MM.1S (cell line): ENCODE measurements around the gene CDAN1.
A peak's percentile ranks its signal among the peaks of the same experiment; 100 is the strongest.

Source experiments
- DNase-seq: peaks from one replicate; pipeline ENCODE4 v3.0.0-alpha.2; 2015
- H2AFZ ChIP-seq: fragments of 300-600 bp; sonication (generic); 2 replicates; pipeline ENCODE4 v1.6.0; 2016; ENCODE audit warnings: antibody characterized with exemption, low read length
- H3F3A ChIP-seq: fragments of 300-600 bp; sonication (generic); 2 replicates; pipeline ENCODE4 v1.6.1; 2016; ENCODE audit warnings: mild to moderate bottlenecking, antibody characterized with exemption, low read length, moderate library complexity, mixed read lengths; ENCODE audit not compliant: insufficient read depth
- H3K27ac ChIP-seq: fragments of 300-600 bp; sonication (generic); 2 replicates; pipeline ENCODE4 v1.5.1; 2016; ENCODE audit warnings: mild to moderate bottlenecking, low read length
- H3K27me3 ChIP-seq: fragments of 300-600 bp; sonication (generic); replicated peaks from 2 replicates; pipeline ENCODE4 v1.6.0; 2016; ENCODE audit warnings: low read length; ENCODE audit not compliant: insufficient read depth
- H3K36me3 ChIP-seq: fragments of 300-600 bp; sonication (generic); replicated peaks from 2 replicates; pipeline ENCODE4 v1.6.1; 2016; ENCODE audit warnings: mild to moderate bottlenecking, low read length, mixed read lengths; ENCODE audit not compliant: insufficient read depth
- H3K4me1 ChIP-seq: fragments of 300-600 bp; sonication (generic); 2 replicates; pipeline ENCODE4 v1.6.1; 2016; ENCODE audit warnings: low read length, mixed read lengths
- H3K4me2 ChIP-seq: fragments of 300-600 bp; sonication (generic); 2 replicates; pipeline ENCODE4 v1.6.0; 2016; ENCODE audit warnings: low read depth, low read length
- H3K4me3 ChIP-seq: fragments of 300-600 bp; sonication (generic); 2 replicates; pipeline ENCODE4 v1.5.1; 2016; ENCODE audit warnings: low read length, mixed read lengths
- H3K79me2 ChIP-seq: fragments of 300-600 bp; sonication (generic); 2 replicates; pipeline ENCODE4 v1.6.1; 2016; ENCODE audit warnings: mixed run types, low read length, mixed read lengths
- H3K9ac ChIP-seq: fragments of 300-600 bp; sonication (generic); 2 replicates; pipeline ENCODE4 v1.6.1; 2016; ENCODE audit warnings: low read length, mixed read lengths
- H3K9me2 ChIP-seq: fragments of 300-600 bp; sonication (generic); replicated peaks from 2 replicates; pipeline ENCODE4 v1.6.1; 2016; ENCODE audit warnings: mild to moderate bottlenecking, low read length, mixed read lengths; ENCODE audit not compliant: insufficient read depth
- H3K9me3 ChIP-seq: fragments of 300-600 bp; sonication (generic); replicated peaks from 2 replicates; pipeline ENCODE4 v1.6.1; 2016; ENCODE audit warnings: mild to moderate bottlenecking, low read length, mixed read lengths; ENCODE audit not compliant: insufficient read depth
- H4K20me1 ChIP-seq: fragments of 300-600 bp; sonication (generic); 2 replicates; pipeline ENCODE4 v1.6.1; 2016; ENCODE audit warnings: mild to moderate bottlenecking, low read length, moderate library complexity, mixed read lengths; ENCODE audit not compliant: insufficient read depth
- EZH2 ChIP-seq: fragments of 300-600 bp; sonication (generic); optimal IDR thresholded peaks from 2 replicates; pipeline ENCODE3; 2017; ENCODE audit warnings: low read depth, mild to moderate bottlenecking, antibody characterized with exemption, low read length, mixed read lengths
- EZH2phosphoT487 ChIP-seq: fragments of 300-600 bp; sonication (generic); IDR thresholded peaks from 2 replicates; pipeline ENCODE4 v1.6.1; 2018; ENCODE audit warnings: antibody characterized with exemption, low read length
- TF ChIP-seq, protein P1 (sequence below): fragments of 300-600 bp; sonication (generic); IDR thresholded peaks from 2 replicates; pipeline ENCODE4 v1.5.1; 2016; ENCODE audit warnings: antibody characterized with exemption, low read length, mixed read lengths

The CDAN1 gene

DNA sequence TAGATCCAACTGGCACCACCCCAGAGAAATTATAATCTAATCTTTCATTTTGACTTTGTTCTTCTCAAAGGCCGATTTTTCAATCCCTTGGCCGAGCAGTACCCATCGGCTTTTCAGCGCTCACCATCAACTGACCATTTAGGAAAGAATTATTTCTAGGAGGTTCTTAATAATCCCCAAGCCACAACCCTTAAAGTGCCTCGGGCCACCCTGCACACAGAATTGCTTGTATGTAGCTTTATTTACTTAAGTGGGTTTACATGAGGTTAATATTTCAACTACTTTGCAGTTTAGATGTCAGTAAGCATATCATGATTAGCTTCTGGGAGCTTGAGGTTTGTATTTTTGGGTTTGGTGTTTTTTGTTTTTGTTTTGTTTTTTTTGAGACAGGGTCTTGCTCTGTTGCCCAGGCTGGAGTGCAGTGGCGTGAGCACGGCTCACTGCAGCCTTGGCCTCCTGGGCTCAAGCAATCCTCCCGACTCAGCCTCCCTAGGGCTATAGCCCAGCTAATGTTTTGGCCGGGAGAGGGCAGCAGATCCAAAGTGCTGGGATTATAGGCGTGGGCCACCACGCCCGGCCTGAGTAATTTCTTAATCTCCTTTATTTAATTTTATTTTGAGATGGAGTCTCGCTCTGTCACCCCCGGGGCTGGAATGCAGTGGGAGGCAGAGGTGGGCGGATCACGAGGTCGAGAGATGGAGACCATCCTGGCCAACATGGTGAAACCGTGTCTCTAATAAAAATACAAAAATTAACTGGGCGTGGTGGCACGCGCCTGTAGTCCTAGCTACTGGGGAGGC is 801 bp upstream of the CDAN1 start:
- peak overlapping the region; percentile 97 for H3K4me2 ChIP-seq
- H3K4me1 ChIP-seq: peaks cover 6% of the 10 kb centered on the region; the same call in 1 of the 2 replicates
- H4K20me1 ChIP-seq: no peaks in the 10 kb centered on the region
- no peaks in the 10 kb centered on the region; the same call in 1 of the 2 replicates for H3K36me3 ChIP-seq
- H3K27ac ChIP-seq: peak overlapping the region; percentile 46; the same call in 1 of the 2 replicates
- no peaks in the 10 kb centered on the region for H3K9me2 ChIP-seq
- H3F3A ChIP-seq: peaks cover 4% of the 10 kb centered on the region; the same call in 1 of the 2 replicates
- no peaks in the 10 kb centered on the region for H3K9me3 ChIP-seq
- TF ChIP-seq EZH2phosphoT487: no peak
- TF ChIP-seq, protein P1, sequence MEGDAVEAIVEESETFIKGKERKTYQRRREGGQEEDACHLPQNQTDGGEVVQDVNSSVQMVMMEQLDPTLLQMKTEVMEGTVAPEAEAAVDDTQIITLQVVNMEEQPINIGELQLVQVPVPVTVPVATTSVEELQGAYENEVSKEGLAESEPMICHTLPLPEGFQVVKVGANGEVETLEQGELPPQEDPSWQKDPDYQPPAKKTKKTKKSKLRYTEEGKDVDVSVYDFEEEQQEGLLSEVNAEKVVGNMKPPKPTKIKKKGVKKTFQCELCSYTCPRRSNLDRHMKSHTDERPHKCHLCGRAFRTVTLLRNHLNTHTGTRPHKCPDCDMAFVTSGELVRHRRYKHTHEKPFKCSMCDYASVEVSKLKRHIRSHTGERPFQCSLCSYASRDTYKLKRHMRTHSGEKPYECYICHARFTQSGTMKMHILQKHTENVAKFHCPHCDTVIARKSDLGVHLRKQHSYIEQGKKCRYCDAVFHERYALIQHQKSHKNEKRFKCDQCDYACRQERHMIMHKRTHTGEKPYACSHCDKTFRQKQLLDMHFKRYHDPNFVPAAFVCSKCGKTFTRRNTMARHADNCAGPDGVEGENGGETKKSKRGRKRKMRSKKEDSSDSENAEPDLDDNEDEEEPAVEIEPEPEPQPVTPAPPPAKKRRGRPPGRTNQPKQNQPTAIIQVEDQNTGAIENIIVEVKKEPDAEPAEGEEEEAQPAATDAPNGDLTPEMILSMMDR: peak; percentile 39
- TF ChIP-seq EZH2: no peak
- no peaks in the 10 kb centered on the region for H3K27me3 ChIP-seq
- peaks cover 14% of the 10 kb centered on the region for H3K79me2 ChIP-seq
- peak overlapping the region; percentile 82 for H3K9ac ChIP-seq
- H3K4me3 ChIP-seq: peak overlapping the region; percentile 82
- peak; percentile 30 for DNase-seq
- peak overlapping the region; percentile 98 for H2AFZ ChIP-seq

DNA sequence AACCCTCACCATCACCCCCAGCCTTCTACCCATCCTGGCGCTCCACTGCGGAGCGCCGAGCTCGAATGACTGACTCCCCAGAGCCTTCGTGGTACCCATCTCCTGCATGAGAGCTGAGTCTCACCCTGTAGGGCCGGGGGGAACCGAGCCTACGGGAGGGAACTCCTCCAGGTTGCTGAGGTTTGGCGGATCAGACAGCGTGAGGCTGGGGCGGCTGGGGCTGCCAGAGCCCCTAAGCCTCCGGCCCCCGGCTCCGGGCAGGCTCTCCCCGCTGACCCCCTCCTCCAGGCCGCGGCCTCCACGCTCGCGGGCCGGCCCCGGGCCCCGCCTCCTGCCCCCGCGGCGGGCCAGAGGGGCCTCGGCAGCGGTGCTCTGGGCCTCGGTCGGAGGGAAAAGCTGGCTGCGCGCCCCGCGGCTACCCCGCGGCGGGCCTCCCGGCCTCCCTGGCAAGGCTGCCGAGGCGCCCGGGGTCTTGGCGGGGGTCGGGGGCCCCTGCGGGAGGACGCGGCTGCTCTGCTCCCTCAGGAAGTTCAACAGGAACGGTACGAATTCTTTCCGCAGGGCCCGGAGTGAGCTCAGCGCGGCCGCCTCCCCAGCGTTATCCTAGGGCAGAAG is 643 bp downstream of the CDAN1 start:
- Histone ChIP-seq H3K9ac (peak overlapping the region; percentile 77), H3K4me2 (peak overlapping the region; percentile 95), H3K27me3 (no peaks in the 10 kb centered on the region), H2AFZ (peak overlapping the region; percentile 88), H3K9me3 (no peaks in the 10 kb centered on the region), H3K27ac (no peak overlapping the region; the same call in 1 of the 2 replicates), H3K79me2 (peaks cover 14% of the 10 kb centered on the region), H3K9me2 (no peaks in the 10 kb centered on the region), H3K4me3 (peak overlapping the region; percentile 82), H3K4me1 (peaks cover 6% of the 10 kb centered on the region; the same call in 1 of the 2 replicates), H3K36me3 (no peaks in the 10 kb centered on the region; the same call in 1 of the 2 replicates), H4K20me1 (no peaks in the 10 kb centered on the region), H3F3A (peaks cover 4% of the 10 kb centered on the region; the same call in 1 of the 2 replicates)
- DNase-seq: peak; percentile 19
- no peak for TF ChIP-seq EZH2phosphoT487
- TF ChIP-seq, protein P1: no peak
- TF ChIP-seq EZH2: no peak

DNA sequence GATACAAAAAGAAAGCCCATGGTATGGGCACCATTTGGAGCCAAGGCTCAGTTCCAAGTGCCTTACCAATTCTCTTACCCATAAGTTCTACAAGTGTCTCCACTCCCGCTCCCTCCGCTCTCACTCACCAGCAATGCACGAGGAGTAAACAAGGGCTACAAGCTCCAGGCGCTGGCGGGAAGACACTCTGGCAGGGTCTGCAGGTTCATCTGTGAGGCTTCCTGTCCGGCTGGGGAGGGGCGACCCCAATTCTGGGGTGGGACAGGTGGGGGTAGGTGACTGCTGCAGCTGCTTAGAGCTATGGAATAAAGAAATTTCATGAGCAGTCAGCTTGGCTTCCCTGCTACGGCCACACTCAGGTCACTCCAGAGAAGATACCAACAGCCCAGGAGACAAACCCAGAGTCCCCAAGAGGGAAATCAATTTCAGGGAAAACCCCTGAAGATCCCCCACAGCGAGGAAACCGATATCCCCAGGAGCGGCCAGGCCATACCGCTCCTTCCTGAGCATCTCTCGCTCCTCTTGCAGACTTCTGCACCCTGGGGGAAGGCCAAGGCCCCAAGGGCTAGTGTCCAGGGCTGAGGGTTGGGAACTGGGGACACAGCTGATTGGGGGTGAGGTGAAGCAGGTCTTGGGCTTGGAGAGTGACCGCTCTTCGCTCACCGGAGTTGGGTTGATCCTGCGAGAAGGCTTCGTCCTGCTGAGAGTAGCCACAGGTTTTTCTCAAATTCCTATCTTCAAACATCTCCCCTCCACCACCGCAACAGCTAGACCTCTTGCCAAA is 1.4 kb downstream of the CDAN1 start:
- peaks cover 6% of the 10 kb centered on the region; the same call in 1 of the 2 replicates for H3K4me1 ChIP-seq
- TF ChIP-seq, protein P1: no peak
- H3K4me2 ChIP-seq: peak overlapping the region; percentile 95
- no peaks in the 10 kb centered on the region for H3K9me2 ChIP-seq
- peak overlapping the region; percentile 77; the same call in 1 of the 2 replicates for H3K9ac ChIP-seq
- no peak overlapping the region for H3K27ac ChIP-seq
- no peak for DNase-seq
- H2AFZ ChIP-seq: 0 out of 2 replicates have a peak overlapping the region, but pooled peaks have one; percentile 42
- peak overlapping the region; percentile 82 for H3K4me3 ChIP-seq
- H3K36me3 ChIP-seq: no peaks in the 10 kb centered on the region; the same call in 1 of the 2 replicates
- H3K27me3 ChIP-seq: no peaks in the 10 kb centered on the region
- H4K20me1 ChIP-seq: no peaks in the 10 kb centered on the region
- no peaks in the 10 kb centered on the region for H3K9me3 ChIP-seq
- H3F3A ChIP-seq: peaks cover 4% of the 10 kb centered on the region; the same call in 1 of the 2 replicates
- H3K79me2 ChIP-seq: peaks cover 14% of the 10 kb centered on the region
